NCI-H510A treated with DMSO at 0.1 percent for 48 hours (cell line): ENCODE results near the gene SLC22A12.

Experiments used
- DNase-seq: peaks from one replicate; lab custom pipeline; 2025; lab: John Stamatoyannopoulos, UW

Gene SLC22A12

GRCh38 chr11:64650923-64651523 lies 60.0 kb downstream of the SLC22A12 start:
- no peak for DNase-seq
